Chondrocyte (in vitro differentiated cells): ENCODE measurements around the gene CYB561. TPM values are rescaled to one million over a fixed set of nuclear protein-coding genes. Genes with fewer than 3 reads are reported as not detected.

Source experiments
- DNase-seq: peaks from one replicate; pipeline ENCODE4 v3.0.0; 2021; ENCODE audit warnings: mixed read lengths, low spot score
- H3K27ac Mint-ChIP-seq: one replicate; pipeline ENCODE4 v1.8.0; 2021; ENCODE audit warnings: mild to moderate bottlenecking, moderate library complexity, mixed read lengths; ENCODE audit not compliant: unreplicated experiment
- H3K27me3 Mint-ChIP-seq: 2 replicates; pipeline ENCODE4 v1.8.0; 2021; ENCODE audit warnings: low read depth, mixed read lengths
- H3K36me3 Mint-ChIP-seq: 2 replicates; pipeline ENCODE4 v1.8.0; 2021; ENCODE audit warnings: low read depth, mixed read lengths
- H3K4me1 Mint-ChIP-seq: 2 replicates; pipeline ENCODE4 v1.8.0; 2021; ENCODE audit warnings: low read depth, mild to moderate bottlenecking, mixed read lengths
- H3K4me3 Mint-ChIP-seq: one replicate; pipeline ENCODE4 v1.8.0; 2021; ENCODE audit warnings: mild to moderate bottlenecking, moderate library complexity, mixed read lengths; ENCODE audit not compliant: unreplicated experiment
- H3K9me3 Mint-ChIP-seq: 2 replicates; pipeline ENCODE4 v1.8.0; 2021; ENCODE audit warnings: low read depth, mixed read lengths
- CTCF ChIP-seq: fragments of 200-600 bp; sonication (generic); IDR thresholded peaks from 2 replicates; pipeline ENCODE4 v1.5.0; 2021; ENCODE audit warnings: antibody characterized with exemption, mild to moderate bottlenecking, moderate library complexity
- total RNA-seq: library from RNA; stranded (reverse); gene quantifications from 3 replicates; pipeline ENCODE4 v1.2.1, GENCODE V29; 2021

The CYB561 gene
- total RNA-seq, 1 donor from 2014 or later = 10.1 TPM

GRCh38 chr17:63421681-63422645, 24.1 kb downstream of the CYB561 start:
- no peak overlapping the region for H3K27ac Mint-ChIP-seq
- no peak for TF ChIP-seq CTCF
- peaks cover 3% of the 10 kb centered on the region for H3K4me1 Mint-ChIP-seq
- no peaks in the 10 kb centered on the region for H3K27me3 Mint-ChIP-seq
- no peak overlapping the region for H3K4me3 Mint-ChIP-seq
- H3K9me3 Mint-ChIP-seq = no peaks in the 10 kb centered on the region
- H3K36me3 Mint-ChIP-seq = peaks cover 31% of the 10 kb centered on the region
- DNase-seq = no peak

- Mint-ChIP-seq H3K4me1 (peaks cover 3% of the 10 kb centered on the region), H3K27ac (no peak overlapping the region), H3K36me3 (peaks cover 30% of the 10 kb centered on the region), H3K4me3 (no peak overlapping the region), H3K9me3 (no peaks in the 10 kb centered on the region), H3K27me3 (no peaks in the 10 kb centered on the region)
- DNase-seq = no peak
- TF ChIP-seq CTCF = no peak
These were observed 25.0 kb downstream of the CYB561 start for GRCh38 chr17:63420868-63421680.

GRCh38 chr17:63419949-63420867, 25.9 kb downstream of the CYB561 start:
- DNase-seq = no peak
- H3K27me3 Mint-ChIP-seq = no peaks in the 10 kb centered on the region
- no peak overlapping the region for H3K4me3 Mint-ChIP-seq
- no peaks in the 10 kb centered on the region for H3K9me3 Mint-ChIP-seq
- H3K4me1 Mint-ChIP-seq = no peaks in the 10 kb centered on the region
- H3K36me3 Mint-ChIP-seq = peaks cover 30% of the 10 kb centered on the region
- no peak overlapping the region for H3K27ac Mint-ChIP-seq
- no peak for TF ChIP-seq CTCF

- H3K27me3 Mint-ChIP-seq = no peaks in the 10 kb centered on the region
These were observed 26.7 kb downstream of the CYB561 start for GRCh38 chr17:63419398-63419797.

More at GRCh38 chr17:63419398-63419797, 26.7 kb downstream of the CYB561 start:
- peaks cover 32% of the 10 kb centered on the region for H3K36me3 Mint-ChIP-seq
- no peak for DNase-seq
- no peak overlapping the region for H3K27ac Mint-ChIP-seq
- H3K4me1 Mint-ChIP-seq = no peaks in the 10 kb centered on the region
- no peak for TF ChIP-seq CTCF
- H3K9me3 Mint-ChIP-seq = no peaks in the 10 kb centered on the region
- H3K4me3 Mint-ChIP-seq = no peak overlapping the region
